Measurements from ENCODE around the gene CPED1.
"Not testable (repeated sequence)": the region's sequence is repeated elsewhere in the genome, so short reads cannot be mapped to it uniquely, and the experiment has no call there.

CPED1 gene

DNA sequence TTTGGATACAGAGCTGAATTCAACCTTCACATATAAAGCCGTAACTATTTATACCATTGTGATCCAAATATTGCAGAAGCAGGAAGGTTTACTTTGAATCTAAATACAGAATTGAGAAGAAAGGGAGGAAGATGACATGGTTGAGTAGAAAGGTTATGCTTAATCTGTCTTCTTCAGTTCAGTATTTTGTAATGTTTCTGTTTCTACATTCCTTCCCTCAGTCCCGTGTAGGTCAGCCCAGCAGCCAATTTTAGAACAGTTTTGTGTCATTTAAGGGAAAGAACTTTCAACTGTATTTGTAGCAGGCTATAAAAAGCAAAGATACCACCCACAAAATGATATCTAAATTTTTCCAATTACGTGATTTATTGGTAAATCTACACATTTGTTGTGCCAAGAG, 97.4 kb downstream of the CPED1 start:
- DNase-seq (ENCODE audit: low read depth, low spot score): no peak

GRCh38 chr7:121088870-121089269, 100.4 kb downstream of the CPED1 start:
- no peak for DNase-seq (ENCODE audit: low read depth, low spot score)

GRCh38 chr7:121094829-121095228, 106.3 kb downstream of the CPED1 start:
- DNase-seq (ENCODE audit: low read depth, low spot score): no peak

DNA sequence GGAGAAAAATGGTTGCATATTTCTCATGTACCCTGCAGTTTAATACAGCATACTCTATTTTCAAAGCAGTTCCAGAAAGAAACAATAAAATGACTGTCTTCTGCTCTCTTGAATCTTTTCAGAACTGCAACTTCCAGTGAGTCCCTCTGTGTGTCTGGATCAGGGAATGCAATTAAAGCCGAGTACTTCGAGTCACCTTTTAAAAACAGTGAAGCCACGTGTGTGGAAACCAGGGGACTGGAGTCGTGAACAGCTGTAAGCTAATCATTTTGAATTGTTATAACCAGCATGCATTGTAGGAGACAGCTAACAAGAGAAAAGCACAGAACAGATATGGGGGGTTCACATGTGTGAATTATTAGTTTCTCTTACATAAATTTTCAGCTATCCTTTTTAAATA, 109.1 kb downstream of the CPED1 start:
- no peak for DNase-seq (ENCODE audit: low read depth, low spot score)

DNA sequence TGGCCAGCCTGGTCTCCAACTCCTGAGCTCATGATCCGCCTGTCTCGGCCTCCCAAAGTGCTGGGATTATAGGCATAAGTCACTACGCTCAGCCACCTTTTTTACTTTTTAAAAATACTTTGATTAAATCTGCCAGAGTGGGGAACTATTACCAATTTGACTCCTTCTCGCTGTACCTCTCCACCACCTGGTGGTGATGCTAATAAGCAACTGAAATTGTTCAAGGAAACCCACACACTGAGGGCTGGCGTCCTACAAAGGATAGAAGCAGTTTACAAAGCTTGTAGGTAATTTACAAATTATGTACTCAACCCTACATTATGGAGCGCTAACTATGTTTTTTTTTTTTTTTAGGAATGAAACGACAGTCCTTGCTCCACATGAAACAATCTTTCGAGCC, 111.1 kb downstream of the CPED1 start:
- no peak for DNase-seq (ENCODE audit: low read depth, low spot score)

- DNase-seq (ENCODE audit: low read depth, low spot score): no peak
Observed at GRCh38 chr7:121101083-121101482, 112.6 kb downstream of the CPED1 start.

DNA sequence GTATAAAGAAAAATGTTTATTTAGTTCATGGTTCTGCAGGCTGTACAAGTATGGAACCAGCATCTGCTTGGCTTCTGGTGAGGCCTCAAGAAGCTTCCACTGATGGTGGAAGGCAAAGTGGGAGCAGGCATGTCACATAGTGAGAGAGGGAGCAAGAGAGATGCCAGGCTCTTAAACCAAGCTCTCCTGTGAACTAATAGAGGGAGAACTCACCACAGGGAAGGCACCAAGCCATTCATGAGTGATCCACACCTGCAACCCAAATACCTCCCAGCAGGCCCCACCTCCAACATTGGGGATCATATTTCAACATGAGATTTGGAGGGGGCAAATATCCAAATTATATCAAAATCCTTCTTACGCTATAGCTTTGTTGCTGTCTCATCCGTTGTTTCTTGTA, 113.1 kb downstream of the CPED1 start:
- no peak for DNase-seq (ENCODE audit: low read depth, low spot score)

DNA sequence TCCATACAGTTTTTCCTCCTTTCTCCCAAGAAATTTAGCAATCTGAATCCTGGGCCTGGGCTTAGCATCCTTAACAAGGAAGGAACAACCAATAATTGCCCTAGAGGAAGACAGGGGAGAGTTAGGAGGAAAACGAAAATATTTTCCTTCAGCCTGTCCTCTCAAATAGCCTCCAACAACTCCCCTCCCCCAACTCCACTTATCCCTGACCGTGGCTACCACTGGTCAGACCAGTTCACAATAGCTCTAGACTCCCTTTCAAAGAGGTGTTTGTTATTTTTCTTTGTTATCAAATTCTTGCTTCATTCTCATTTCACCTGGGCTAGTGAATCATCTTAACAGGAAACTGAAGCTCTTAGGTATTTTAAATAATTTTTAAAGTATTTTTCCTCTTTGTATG, 114.1 kb downstream of the CPED1 start:
- no peak for DNase-seq (ENCODE audit: low read depth, low spot score)

DNA sequence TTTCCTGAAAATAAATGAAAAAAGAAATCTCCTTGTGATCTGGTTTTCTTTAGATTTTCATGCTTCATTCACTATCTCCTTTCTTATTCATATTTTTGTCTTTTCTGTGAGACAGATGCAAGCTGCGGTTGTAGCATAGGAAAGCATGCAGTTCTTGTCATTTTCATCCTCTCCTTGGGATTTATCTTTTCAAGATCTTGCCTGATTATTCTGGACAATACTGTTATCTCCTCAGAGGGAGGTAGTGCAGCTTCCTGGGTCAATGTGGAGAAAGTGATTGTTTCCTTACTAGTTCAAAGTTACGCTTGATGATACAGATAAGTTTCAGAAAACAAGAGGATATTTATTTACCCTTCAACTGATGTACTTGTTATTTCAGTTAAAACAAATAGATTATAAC, 114.6 kb downstream of the CPED1 start:
- DNase-seq (ENCODE audit: low read depth, low spot score): no peak

DNA sequence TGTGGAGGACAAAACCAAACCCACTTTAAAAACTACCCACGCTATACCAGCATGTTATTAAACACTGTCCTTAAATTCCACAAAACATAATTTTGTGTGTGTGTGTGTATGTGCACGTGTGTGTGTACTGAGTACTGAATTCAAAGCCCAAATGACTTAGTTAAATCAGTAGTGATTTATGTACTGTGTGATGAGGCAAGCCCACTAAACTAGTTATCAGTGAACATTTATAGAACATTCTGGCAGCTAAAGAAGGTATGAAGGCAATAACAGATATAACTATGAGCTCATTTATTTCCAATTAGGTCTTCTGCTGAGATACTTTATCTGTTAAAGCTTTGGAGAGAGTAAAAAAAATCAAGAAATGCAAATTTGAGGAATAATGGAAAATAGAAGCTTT, 115.1 kb downstream of the CPED1 start:
- no peak for DNase-seq (ENCODE audit: low read depth, low spot score)

DNA sequence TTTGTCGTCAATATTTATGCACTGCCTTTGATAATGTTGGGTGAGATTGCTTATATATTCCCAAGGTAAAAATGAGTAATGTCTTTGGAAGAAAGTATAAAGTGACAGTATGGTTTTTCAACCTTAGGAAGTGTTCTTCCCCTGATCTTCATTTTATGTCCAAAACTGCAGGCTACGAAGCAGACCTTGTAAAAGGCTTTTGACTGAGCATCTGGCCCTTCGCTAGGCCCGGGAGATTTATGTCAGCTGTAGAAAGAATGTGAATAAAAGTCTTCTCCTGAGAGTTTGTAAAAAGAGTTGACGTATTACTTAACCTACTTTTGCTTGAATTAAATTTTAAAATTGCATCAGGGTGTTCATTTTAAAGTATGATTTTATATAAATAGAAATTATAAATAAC, 116.8 kb downstream of the CPED1 start:
- DNase-seq (ENCODE audit: low read depth, low spot score): no peak

- DNase-seq (ENCODE audit: low read depth, low spot score): no peak
Observed at GRCh38 chr7:121107923-121108498, 119.5 kb downstream of the CPED1 start.

DNA sequence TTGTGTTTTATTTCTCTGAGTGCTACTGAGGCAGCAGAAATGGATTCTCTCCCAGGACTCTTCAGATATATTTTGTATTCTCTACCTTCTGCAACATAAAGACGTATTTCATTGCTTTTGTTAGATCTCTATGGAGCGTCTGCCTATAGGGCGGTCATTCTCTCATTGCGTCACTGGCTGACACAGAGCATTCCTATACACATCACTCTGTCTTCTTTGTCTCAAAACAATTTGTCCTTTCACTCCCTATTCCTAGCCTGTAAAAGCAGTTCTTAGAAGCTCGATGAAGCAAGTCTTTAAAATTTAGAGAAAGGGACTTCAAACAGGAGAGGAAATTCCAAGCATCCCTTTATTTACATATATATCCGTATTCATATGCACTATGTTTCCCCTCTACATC, 120.6 kb downstream of the CPED1 start:
- no peak for DNase-seq (ENCODE audit: low read depth, low spot score)

DNA sequence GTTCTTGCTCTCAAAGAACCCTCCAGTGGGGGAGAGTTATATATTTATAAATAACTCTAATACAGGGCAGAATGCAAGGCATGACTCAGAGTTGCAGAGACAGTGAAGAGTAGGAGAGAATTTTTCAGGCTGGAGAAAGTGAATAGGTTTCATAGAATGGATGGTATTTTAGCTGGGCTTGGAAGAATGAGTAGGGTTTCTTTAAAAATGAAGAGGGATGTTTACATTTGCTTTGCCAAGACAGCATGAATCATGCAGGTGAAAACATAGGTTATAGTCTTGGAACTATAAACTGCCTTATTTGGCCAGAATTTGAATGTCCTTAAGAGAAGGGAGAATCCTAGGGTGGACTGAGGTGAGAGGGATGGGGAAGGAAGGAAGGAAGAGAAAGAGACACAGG, 124.8 kb downstream of the CPED1 start:
- DNase-seq (ENCODE audit: low read depth, low spot score): no peak

DNA sequence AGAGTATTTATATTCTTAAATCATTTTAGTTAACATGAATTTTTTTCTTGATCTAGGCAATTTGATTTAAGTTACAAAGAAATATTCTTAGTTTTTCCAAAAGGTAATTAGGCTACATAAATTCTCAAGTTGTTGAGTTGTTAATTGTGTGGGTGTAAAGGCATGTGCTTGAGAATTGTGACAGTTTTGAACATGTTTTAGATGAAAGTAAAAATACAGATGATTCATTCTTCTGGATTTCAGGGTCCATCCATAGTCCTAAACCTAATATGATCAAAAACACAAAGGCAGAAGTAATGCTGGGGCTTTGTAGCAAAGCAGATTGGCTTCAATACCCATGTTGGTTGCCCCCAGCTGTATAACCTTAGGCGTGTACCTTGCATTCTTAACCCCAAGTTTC, 127.9 kb downstream of the CPED1 start:
- no peak for DNase-seq (ENCODE audit: low read depth, low spot score)

- DNase-seq (ENCODE audit: low read depth, low spot score): no peak
Observed at GRCh38 chr7:121119047-121119446, 130.5 kb downstream of the CPED1 start.

- DNase-seq (ENCODE audit: low read depth, low spot score): no peak
Observed at GRCh38 chr7:121123032-121123431, 134.5 kb downstream of the CPED1 start.

- not testable (repeated sequence) for DNase-seq (ENCODE audit: low read depth, low spot score)
Observed at GRCh38 chr7:121125454-121125853, 136.9 kb downstream of the CPED1 start.

DNA sequence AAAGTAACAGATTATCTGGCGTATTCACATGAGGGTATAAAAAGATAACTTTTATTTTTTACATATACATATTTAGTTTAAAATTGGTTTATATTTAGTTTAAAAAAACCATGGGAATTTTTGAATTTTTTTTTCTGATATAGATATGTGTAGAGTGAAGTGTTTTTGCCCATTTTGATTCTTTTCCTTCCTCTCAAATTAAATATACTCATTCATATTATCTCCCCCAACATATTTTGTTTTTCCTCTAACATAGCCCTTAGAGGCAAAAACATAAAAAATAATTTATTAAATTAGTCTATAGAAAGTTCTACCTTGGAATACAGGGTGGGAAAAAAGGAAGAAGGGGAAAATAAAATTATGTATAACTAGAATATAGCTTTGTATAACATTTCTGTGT, 137.7 kb downstream of the CPED1 start:
- no peak for DNase-seq (ENCODE audit: low read depth, low spot score)

DNA sequence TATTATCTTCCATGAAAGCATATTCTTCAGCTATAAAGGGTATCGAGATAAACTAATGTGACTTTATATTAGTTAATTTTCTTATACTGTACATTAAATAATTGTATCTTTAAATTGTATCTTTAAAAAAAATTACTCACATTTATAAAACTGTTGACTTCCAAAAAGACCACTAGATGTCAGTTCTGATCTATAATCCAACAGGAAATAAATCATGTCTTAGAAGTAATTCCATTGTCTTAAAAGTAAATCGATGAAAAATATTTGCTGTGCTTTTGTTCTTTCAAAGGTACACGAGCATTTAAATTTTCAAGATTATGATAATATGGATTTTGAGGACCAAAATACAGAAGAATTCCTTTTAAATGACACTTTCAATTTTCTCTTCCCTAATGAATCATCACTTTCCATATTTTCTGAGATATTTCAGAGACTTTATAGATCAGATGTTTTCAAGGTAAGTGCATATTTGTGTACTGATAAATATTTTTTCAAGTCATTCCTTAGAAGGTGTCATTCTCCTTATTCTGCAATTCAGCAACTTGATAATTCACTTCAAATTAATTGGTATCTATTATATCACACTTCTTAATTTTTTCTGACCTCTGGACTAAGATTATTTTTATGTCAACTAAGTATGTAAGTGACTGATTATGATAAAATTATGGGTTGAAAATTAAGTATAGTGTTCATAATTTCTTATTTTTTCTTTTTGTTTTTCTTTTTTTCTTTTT, 138.5 kb downstream of the CPED1 start:
- no peak for DNase-seq (ENCODE audit: low read depth, low spot score)

GRCh38 chr7:121132940-121133339, 144.4 kb downstream of the CPED1 start:
- no peak for DNase-seq (ENCODE audit: low read depth, low spot score)

GRCh38 chr7:121133444-121133843, 144.9 kb downstream of the CPED1 start:
- no peak for DNase-seq (ENCODE audit: low read depth, low spot score)

- DNase-seq (ENCODE audit: low read depth, low spot score): no peak
Observed at GRCh38 chr7:121137580-121137979, 149.1 kb downstream of the CPED1 start.

Measured in iPS DF 19.7 (cell line).